Activated T-cell treated with anti-CD3 and anti-CD28 coated beads, Interleukin-2, amount 50 U/mL, for 4 hours (primary cell): ENCODE measurements around the gene CAMTA1. TPM values are rescaled to one million over a fixed set of nuclear protein-coding genes. Genes with fewer than 3 reads are reported as not detected.
"Not testable (repeated sequence)": the region's sequence is repeated elsewhere in the genome, so short reads cannot be mapped to it uniquely, and the experiment has no call there.

Experiments
- ATAC-seq, 2 donors: fragments of 200-7000 bp; cut with Tn5 transposase; one replicate each; pipeline ENCODE4 v1.10.0; 2021
- DNase-seq: peaks from one replicate; pipeline ENCODE4 v3.0.0-alpha.2; 2020
- H3K27me3 Mint-ChIP-seq: one replicate; pipeline ENCODE4 v1.8.0; 2021; ENCODE audit warnings: low read depth, mixed read lengths
- H3K36me3 Mint-ChIP-seq: one replicate; pipeline ENCODE4 v1.8.0; 2022; ENCODE audit warnings: mixed read lengths; ENCODE audit not compliant: insufficient read depth
- H3K4me1 Mint-ChIP-seq: one replicate; pipeline ENCODE4 v1.8.0; 2021; ENCODE audit warnings: low read depth, mixed read lengths
- H3K4me3 Mint-ChIP-seq: one replicate; pipeline ENCODE4 v1.8.0; 2021; ENCODE audit warnings: mild to moderate bottlenecking, moderate library complexity, mixed read lengths
- H3K9me3 Mint-ChIP-seq: one replicate; pipeline ENCODE4 v1.8.0; 2021; ENCODE audit warnings: mixed read lengths
- total RNA-seq, 3 donors: library from RNA; stranded (reverse); gene quantifications; one replicate each; pipeline ENCODE4 v1.2.1, GENCODE V29; 2021

Gene CAMTA1
- total RNA-seq, 3 donors from 2014 or later: 47.5 to 50.3 (median 47.7) TPM

- no peak for ATAC-seq
- Mint-ChIP-seq H3K9me3 (peaks cover 15% of the 10 kb centered on the region), H3K27me3 (peaks cover 13% of the 10 kb centered on the region), H3K4me3 (no peak overlapping the region), H3K36me3 (no peaks in the 10 kb centered on the region), H3K4me1 (no peaks in the 10 kb centered on the region)
- DNase-seq: no peak
These were observed 616.7 kb downstream of the CAMTA1 start for GRCh38 chr1:7401814-7402547.

- no peaks in the 10 kb centered on the region for H3K4me1 Mint-ChIP-seq
- ATAC-seq (no peak), DNase-seq (no peak)
- H3K9me3 Mint-ChIP-seq: peaks cover 15% of the 10 kb centered on the region
- peaks cover 8% of the 10 kb centered on the region for H3K27me3 Mint-ChIP-seq
- H3K4me3 Mint-ChIP-seq: no peak overlapping the region
- no peaks in the 10 kb centered on the region for H3K36me3 Mint-ChIP-seq
These were observed 617.2 kb downstream of the CAMTA1 start for GRCh38 chr1:7402548-7402850.

GRCh38 chr1:7403265-7404045, 618.2 kb downstream of the CAMTA1 start:
- Mint-ChIP-seq H3K36me3 (no peaks in the 10 kb centered on the region), H3K9me3 (peaks cover 15% of the 10 kb centered on the region), H3K27me3 (peaks cover 8% of the 10 kb centered on the region), H3K4me1 (no peaks in the 10 kb centered on the region), H3K4me3 (no peak overlapping the region)
- DNase-seq (no peak), ATAC-seq (no peak)

GRCh38 chr1:7404046-7404742, 618.9 kb downstream of the CAMTA1 start:
- Mint-ChIP-seq H3K36me3 (no peaks in the 10 kb centered on the region), H3K4me1 (no peaks in the 10 kb centered on the region), H3K4me3 (no peak overlapping the region), H3K27me3 (peaks cover 6% of the 10 kb centered on the region), H3K9me3 (peaks cover 13% of the 10 kb centered on the region)
- no peak for DNase-seq
- no peak for ATAC-seq

GRCh38 chr1:7405844-7406500, 620.7 kb downstream of the CAMTA1 start:
- Mint-ChIP-seq H3K27me3 (peaks cover 5% of the 10 kb centered on the region), H3K4me3 (no peak overlapping the region), H3K36me3 (no peaks in the 10 kb centered on the region), H3K4me1 (no peaks in the 10 kb centered on the region), H3K9me3 (no peaks in the 10 kb centered on the region)
- ATAC-seq (no peak), DNase-seq (no peak)

- H3K9me3 Mint-ChIP-seq: no peaks in the 10 kb centered on the region
- DNase-seq: no peak
- ATAC-seq: no peak
- H3K4me3 Mint-ChIP-seq: no peak overlapping the region
- H3K4me1 Mint-ChIP-seq: no peaks in the 10 kb centered on the region
- no peaks in the 10 kb centered on the region for H3K36me3 Mint-ChIP-seq
- H3K27me3 Mint-ChIP-seq: peaks cover 5% of the 10 kb centered on the region
These were observed 621.6 kb downstream of the CAMTA1 start for GRCh38 chr1:7406641-7407543.

GRCh38 chr1:7407544-7407895, 622.3 kb downstream of the CAMTA1 start:
- no peak for ATAC-seq
- no peaks in the 10 kb centered on the region for H3K27me3 Mint-ChIP-seq
- H3K4me1 Mint-ChIP-seq: no peaks in the 10 kb centered on the region
- no peak overlapping the region for H3K4me3 Mint-ChIP-seq
- no peaks in the 10 kb centered on the region for H3K9me3 Mint-ChIP-seq
- H3K36me3 Mint-ChIP-seq: no peaks in the 10 kb centered on the region
- no peak for DNase-seq

GRCh38 chr1:7407980-7408770, 622.9 kb downstream of the CAMTA1 start:
- Mint-ChIP-seq H3K4me3 (no peak overlapping the region), H3K9me3 (no peaks in the 10 kb centered on the region), H3K36me3 (no peaks in the 10 kb centered on the region), H3K4me1 (no peaks in the 10 kb centered on the region), H3K27me3 (no peaks in the 10 kb centered on the region)
- ATAC-seq (no peak), DNase-seq (no peak)

GRCh38 chr1:7408771-7409150, 623.5 kb downstream of the CAMTA1 start:
- DNase-seq (no peak), ATAC-seq (no peak)
- H3K36me3 Mint-ChIP-seq: no peaks in the 10 kb centered on the region
- no peaks in the 10 kb centered on the region for H3K27me3 Mint-ChIP-seq
- H3K4me1 Mint-ChIP-seq: no peaks in the 10 kb centered on the region
- no peaks in the 10 kb centered on the region for H3K9me3 Mint-ChIP-seq
- H3K4me3 Mint-ChIP-seq: no peak overlapping the region

GRCh38 chr1:7409278-7409677, 624.0 kb downstream of the CAMTA1 start:
- Mint-ChIP-seq H3K9me3 (no peaks in the 10 kb centered on the region), H3K27me3 (no peaks in the 10 kb centered on the region), H3K4me3 (no peak overlapping the region), H3K36me3 (no peaks in the 10 kb centered on the region), H3K4me1 (no peaks in the 10 kb centered on the region)
- ATAC-seq: no peak
- DNase-seq: no peak

GRCh38 chr1:7410156-7410555, 624.9 kb downstream of the CAMTA1 start:
- no peaks in the 10 kb centered on the region for H3K4me1 Mint-ChIP-seq
- ATAC-seq: no peak
- no peaks in the 10 kb centered on the region for H3K9me3 Mint-ChIP-seq
- no peak overlapping the region for H3K4me3 Mint-ChIP-seq
- no peaks in the 10 kb centered on the region for H3K27me3 Mint-ChIP-seq
- no peaks in the 10 kb centered on the region for H3K36me3 Mint-ChIP-seq
- no peak for DNase-seq

GRCh38 chr1:7417618-7418017, 632.4 kb downstream of the CAMTA1 start:
- not testable (repeated sequence) for H3K4me3 Mint-ChIP-seq, DNase-seq, ATAC-seq, H3K27me3 Mint-ChIP-seq, H3K36me3 Mint-ChIP-seq, H3K9me3 Mint-ChIP-seq, H3K4me1 Mint-ChIP-seq

GRCh38 chr1:7418442-7419080, 633.3 kb downstream of the CAMTA1 start:
- peaks cover 3% of the 10 kb centered on the region for H3K9me3 Mint-ChIP-seq
- no peaks in the 10 kb centered on the region for H3K4me1 Mint-ChIP-seq
- DNase-seq (no peak), ATAC-seq (no peak)
- H3K27me3 Mint-ChIP-seq: peaks cover 8% of the 10 kb centered on the region
- no peaks in the 10 kb centered on the region for H3K36me3 Mint-ChIP-seq
- H3K4me3 Mint-ChIP-seq: no peak overlapping the region
